A549 (cell line): Measurements from ENCODE around the gene FAM83G. TPM values are rescaled to one million over a fixed set of nuclear protein-coding genes. Genes with fewer than 3 reads are reported as not detected.

Experiments used
- ATAC-seq, 2 experiments: fragments of 200-7000 bp in 1 of 2; fragments of >200 bp in 1 of 2; cut with Nextera tagmentation in 1 of 2; cut with Tn5 transposase in 1 of 2; 3 replicates each; pipeline versions ENCODE4 v1.8.0 to v1.9.1; 2018 to 2020; ENCODE audit warnings: mild to moderate bottlenecking in 1 of 2, moderate library complexity in 1 of 2
- CTCF ChIA-PET: fragments of 300-600 bp; sonication (Branson Sonifier 250); formaldehyde crosslinking; extraction: SDS; loops from one replicate; lab custom pipeline; 2021; ENCODE audit warnings: antibody characterized with exemption, inconsistent platforms; lab: Yijun Ruan, JAX
- POLR2A ChIA-PET: fragments of 350-600 bp; formaldehyde crosslinking; extraction: SDS; loops from one replicate; lab custom pipeline; 2021; ENCODE audit warnings: antibody characterized with exemption, inconsistent platforms; lab: Yijun Ruan, JAX
- DNase-seq, 2 experiments: peaks; one replicate each; pipeline versions ENCODE4 v3.0.0 to v3.0.0-alpha.2; 2011 to 2016; ENCODE audit warnings: low read depth in 1 of 2, low spot score in 1 of 2
- FAIRE-seq: peaks from 2 replicates; lab custom pipeline; 2011; peaks lifted over from hg19 to GRCh38; lab: Jason Lieb, UNC
- H3K27ac ChIP-seq, 2 experiments: fragments of >200 bp; sonication (Bioruptor Twin); formaldehyde crosslinking; 3 replicates each; pipeline ENCODE4 v1.5.1; 2016 to 2017
- H3K4me1 ChIP-seq: fragments of >200 bp; sonication (Bioruptor Twin); formaldehyde crosslinking; 3 replicates; pipeline ENCODE4 v1.6.1; 2016
- H3K4me2 ChIP-seq: fragments of >200 bp; sonication (Bioruptor Twin); formaldehyde crosslinking; 3 replicates; pipeline ENCODE4 v1.6.1; 2016
- H3K4me3 ChIP-seq: fragments of >200 bp; sonication (Bioruptor Twin); formaldehyde crosslinking; 3 replicates; pipeline ENCODE4 v1.5.1; 2016
- H3K9me3 ChIP-seq: fragments of >200 bp; sonication (Bioruptor Twin); formaldehyde crosslinking; 3 replicates; pipeline ENCODE4 v1.6.1; 2016
- CHD2 ChIP-seq: fragments of 150-350 bp; IDR thresholded peaks from 2 replicates; pipeline ENCODE4 v1.6.1; 2014; ENCODE audit warnings: low read length; ENCODE audit not compliant: partially characterized antibody
- CTCF ChIP-seq: fragments of >200 bp; sonication (Bioruptor Twin); formaldehyde crosslinking; IDR thresholded peaks from 3 replicates; pipeline ENCODE4 v1.5.1; 2016
- ELK1 ChIP-seq: fragments of 150-350 bp; IDR thresholded peaks from 2 replicates; pipeline ENCODE4 v1.6.1; 2014; ENCODE audit warnings: low read depth, mild to moderate bottlenecking, low read length
- HEYL ChIP-seq: fragments of 250-450 bp; sonication (Bioruptor Pico); IDR thresholded peaks from 2 replicates; pipeline ENCODE4 v1.8.0; 2021; ENCODE audit warnings: mild to moderate bottlenecking, moderate library complexity
- KDM1A ChIP-seq: fragments of 200-600 bp; sonication (generic); IDR thresholded peaks from 2 replicates; pipeline ENCODE4 v1.6.1; 2016; ENCODE audit warnings: low read depth, mild to moderate bottlenecking
- KDM5A ChIP-seq: fragments of 200-600 bp; sonication (generic); IDR thresholded peaks from 2 replicates; pipeline ENCODE4 v1.6.1; 2016; ENCODE audit warnings: antibody characterized with exemption, mild to moderate bottlenecking
- MAFK ChIP-seq: fragments of 450-650 bp; IDR thresholded peaks from 2 replicates; pipeline ENCODE4 v1.6.1; 2014; ENCODE audit not compliant: partially characterized antibody
- NPAS2 ChIP-seq: fragments of 250-450 bp; sonication (Bioruptor Pico); IDR thresholded peaks from 2 replicates; pipeline ENCODE4 v1.8.0; 2022; ENCODE audit warnings: mild to moderate bottlenecking, moderate library complexity, borderline replicate concordance
- NR3C1 ChIP-seq: fragments of >200 bp; sonication (Bioruptor Twin); formaldehyde crosslinking; IDR thresholded peaks from 3 replicates; pipeline ENCODE4 v1.6.1; 2017
- RARB ChIP-seq: fragments of 250-450 bp; sonication (Bioruptor Pico); IDR thresholded peaks from 2 replicates; pipeline ENCODE4 v1.8.0; 2021; ENCODE audit warnings: mild to moderate bottlenecking, moderate library complexity
- ZFP36 ChIP-seq: fragments of 450-650 bp; IDR thresholded peaks from 2 replicates; pipeline ENCODE4 v1.6.1; 2014; ENCODE audit warnings: borderline replicate concordance; ENCODE audit not compliant: partially characterized antibody
- WGBS: methylation state at CpG from one replicate; pipeline ENCODE4 v1.1.6; 2017; ENCODE audit errors: missing lambda C conversion rate; 5-methylcytosine and 5-hydroxymethylcytosine counted together
- polyA plus RNA-seq, 4 experiments: library from polyadenylated mRNA; depleted of rRNA in 3 of 4; stranded (reverse); fragments of >200 nt; fragmentation: RNase III in 1 of 4; extraction: RNeasy Plus Mini Kit Qiagen cat#74134 plus additional on column Dnase treatment in 1 of 4; gene quantifications; 2 replicates in 3 of 4; 3 replicates in 1 of 4; pipeline ENCODE4 v1.2.3, GENCODE V29; 2011 to 2017
- TF ChIP-seq, protein P1 (sequence below): fragments of >200 bp; sonication (Bioruptor Twin); formaldehyde crosslinking; IDR thresholded peaks from 2 replicates; pipeline ENCODE4 v1.6.1; 2016
- TF ChIP-seq, protein P2 (sequence below): fragments of 250-450 bp; sonication (Bioruptor Pico); IDR thresholded peaks from 2 replicates; pipeline ENCODE4 v1.5.0; 2021; ENCODE audit warnings: mild to moderate bottlenecking, moderate library complexity, borderline replicate concordance

FAM83G gene
- polyA plus RNA-seq, 2 of the 4 experiments (the other 2 are of a cell fraction) = 11.0 to 22.0 TPM

DNA sequence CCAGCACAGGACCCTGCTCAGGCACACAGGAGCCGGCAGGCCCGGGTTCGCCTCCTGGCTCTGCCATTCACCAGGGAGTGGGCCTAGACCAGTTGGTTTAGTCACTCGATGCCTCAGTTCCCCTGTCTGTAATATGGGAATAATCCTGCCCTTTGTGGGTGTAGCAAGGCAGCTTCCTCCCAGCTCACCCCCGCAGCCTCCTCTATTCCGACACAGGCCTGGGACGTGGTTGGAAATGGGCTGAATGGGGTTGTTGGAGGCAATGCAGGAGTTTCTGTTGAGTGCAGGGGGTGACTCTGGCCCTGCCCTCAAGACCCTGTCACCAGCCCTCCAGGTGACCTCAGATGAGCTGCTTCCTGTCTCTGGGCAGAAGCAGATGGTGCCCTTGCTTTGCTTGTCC lies 32.8 kb downstream of the FAM83G start:
- CTCF ChIA-PET = interaction anchor here (1.2 to 20.6 kb wide), 2 partner anchors 11 to 66 kb away, joined by 3 to 215 read pairs; no protein-coding TSS in a partner anchor
- ATAC-seq (no peak), FAIRE-seq (no peak)

GRCh38 chr17:18970582-18971480 lies 33.7 kb downstream of the FAM83G start:
- Histone ChIP-seq H3K27ac (peak overlapping the region in 1 of 2 experiments; percentile 73; a peak in 2 of 6 replicates), H3K4me2 (no peak overlapping the region), H3K4me3 (no peak overlapping the region), H3K4me1 (peaks cover 33% of the 10 kb centered on the region), H3K9me3 (no peaks in the 10 kb centered on the region)
- WGBS = 97% methylated on average over 25 of the region's 28 CpGs
- POLR2A ChIA-PET = no interaction called here
- ATAC-seq = no peak
- DNase-seq = peak in 1 of 2 experiments; percentile 38
- no peak for FAIRE-seq
- CTCF ChIA-PET = interaction anchor here (3.0 to 20.6 kb wide), 2 partner anchors 8 to 10 kb away, joined by 14 to 215 read pairs; no protein-coding TSS in a partner anchor
- TF ChIP-seq CHD2 (no peak), ELK1 (no peak), CTCF (peak; percentile 22; the same call in 2 of the 3 replicates)
- TF ChIP-seq, all 56 proteins: peak for 1

More for the DNA sequence above, 32.8 kb downstream of the FAM83G start:
- Histone ChIP-seq H3K9me3 (no peaks in the 10 kb centered on the region), H3K4me3 (no peak overlapping the region), H3K4me1 (peaks cover 29% of the 10 kb centered on the region), H3K27ac (no peak overlapping the region), H3K4me2 (no peak overlapping the region)
- no peak for DNase-seq
- TF ChIP-seq RARB (CRISPR knock-in tag) (no peak), ZFP36 (no peak), ELK1 (no peak), NR3C1 (no peak), KDM1A (no peak), NPAS2 (no peak), HEYL (CRISPR knock-in tag) (no peak), KDM5A (no peak)
- TF ChIP-seq, protein P1, sequence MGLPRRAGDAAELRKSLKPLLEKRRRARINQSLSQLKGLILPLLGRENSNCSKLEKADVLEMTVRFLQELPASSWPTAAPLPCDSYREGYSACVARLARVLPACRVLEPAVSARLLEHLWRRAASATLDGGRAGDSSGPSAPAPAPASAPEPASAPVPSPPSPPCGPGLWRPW = no peak
- POLR2A ChIA-PET = no interaction called here
- WGBS = 94% methylated on average over 7 of the region's 7 CpGs

DNA sequence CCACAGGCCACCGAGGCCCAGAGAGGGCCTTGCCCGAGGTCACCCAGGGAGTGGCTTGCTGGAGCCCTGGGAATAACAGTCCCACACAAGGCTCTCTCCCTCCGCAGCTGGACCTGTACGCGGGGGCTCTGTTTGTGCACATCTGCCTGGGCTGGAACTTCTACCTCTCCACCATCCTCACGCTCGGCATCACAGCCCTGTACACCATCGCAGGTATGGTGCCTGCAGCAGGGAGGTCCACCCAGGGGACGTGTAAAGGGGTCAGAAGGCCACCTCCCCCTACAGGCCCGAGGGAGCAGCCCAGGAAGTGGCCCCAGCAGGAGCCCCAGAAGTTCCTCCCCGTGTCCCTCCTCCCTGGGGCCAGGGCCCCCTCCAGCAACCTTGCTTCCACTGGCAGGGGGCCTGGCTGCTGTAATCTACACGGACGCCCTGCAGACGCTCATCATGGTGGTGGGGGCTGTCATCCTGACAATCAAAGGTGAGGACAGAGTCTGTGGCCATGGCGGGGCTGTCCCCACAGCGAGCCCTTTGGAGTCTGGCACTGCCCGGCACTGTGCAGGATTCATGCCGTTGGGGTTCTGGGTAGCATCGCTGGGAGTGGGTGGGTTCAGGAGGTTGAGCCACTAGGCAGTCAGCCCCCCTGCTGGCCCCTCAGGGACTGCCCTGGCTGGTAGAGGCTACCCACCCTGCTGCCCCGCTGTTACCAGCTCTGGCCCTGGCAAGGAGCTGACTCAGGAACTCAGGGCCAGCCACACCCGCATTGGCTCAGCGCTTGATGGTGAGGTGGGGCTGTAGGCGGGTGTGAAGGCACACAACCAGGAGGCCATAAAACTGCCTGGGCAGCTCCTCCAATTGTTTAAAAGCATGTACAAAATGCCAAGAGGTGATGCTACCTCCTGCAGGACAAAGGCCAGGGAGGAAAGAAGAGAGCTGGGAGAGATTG lies 35.3 kb downstream of the FAM83G start:
- ChIA-PET CTCF (interaction anchor here (3.0 to 20.6 kb wide), 2 partner anchors 8 to 9 kb away, joined by 14 to 215 read pairs; no protein-coding TSS in a partner anchor), POLR2A (no interaction called here)
- Histone ChIP-seq H3K4me2 (0 out of 3 replicates have a peak overlapping the region, but pooled peaks have one; percentile 8), H3K4me1 (peaks cover 40% of the 10 kb centered on the region), H3K4me3 (no peak overlapping the region), H3K9me3 (no peaks in the 10 kb centered on the region), H3K27ac (peak overlapping the region in 1 of 2 experiments; percentile 73; a peak in 3 of 6 replicates)
- FAIRE-seq (no peak), ATAC-seq (peak; percentile 9 to 53; a peak in 3 of 6 replicates), DNase-seq (peak; percentile 54 to 58)
- WGBS = 79% methylated on average over 23 of the region's 23 CpGs
- TF ChIP-seq MAFK = peak; percentile 75
- TF ChIP-seq, protein P2, sequence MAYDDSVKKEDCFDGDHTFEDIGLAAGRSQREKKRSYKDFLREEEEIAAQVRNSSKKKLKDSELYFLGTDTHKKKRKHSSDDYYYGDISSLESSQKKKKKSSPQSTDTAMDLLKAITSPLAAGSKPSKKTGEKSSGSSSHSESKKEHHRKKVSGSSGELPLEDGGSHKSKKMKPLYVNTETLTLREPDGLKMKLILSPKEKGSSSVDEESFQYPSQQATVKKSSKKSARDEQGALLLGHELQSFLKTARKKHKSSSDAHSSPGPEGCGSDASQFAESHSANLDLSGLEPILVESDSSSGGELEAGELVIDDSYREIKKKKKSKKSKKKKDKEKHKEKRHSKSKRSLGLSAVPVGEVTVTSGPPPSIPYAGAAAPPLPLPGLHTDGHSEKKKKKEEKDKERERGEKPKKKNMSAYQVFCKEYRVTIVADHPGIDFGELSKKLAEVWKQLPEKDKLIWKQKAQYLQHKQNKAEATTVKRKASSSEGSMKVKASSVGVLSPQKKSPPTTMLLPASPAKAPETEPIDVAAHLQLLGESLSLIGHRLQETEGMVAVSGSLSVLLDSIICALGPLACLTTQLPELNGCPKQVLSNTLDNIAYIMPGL = no peak
